Hepatocyte (in vitro differentiated cells): ENCODE results near the gene NT5DC1.

Source experiments
- EZH2 ChIP-seq: fragments of 200-600 bp; sonication (generic); IDR thresholded peaks from 2 replicates; pipeline ENCODE4 v1.6.1; 2016; ENCODE audit warnings: antibody characterized with exemption, mild to moderate bottlenecking, borderline replicate concordance
- TF ChIP-seq, protein P1 (sequence below): fragments of 200-600 bp; sonication (generic); IDR thresholded peaks from 2 replicates; pipeline ENCODE4 v1.5.1; 2016; ENCODE audit warnings: antibody characterized with exemption, mild to moderate bottlenecking; ENCODE audit not compliant: poor library complexity

DNA sequence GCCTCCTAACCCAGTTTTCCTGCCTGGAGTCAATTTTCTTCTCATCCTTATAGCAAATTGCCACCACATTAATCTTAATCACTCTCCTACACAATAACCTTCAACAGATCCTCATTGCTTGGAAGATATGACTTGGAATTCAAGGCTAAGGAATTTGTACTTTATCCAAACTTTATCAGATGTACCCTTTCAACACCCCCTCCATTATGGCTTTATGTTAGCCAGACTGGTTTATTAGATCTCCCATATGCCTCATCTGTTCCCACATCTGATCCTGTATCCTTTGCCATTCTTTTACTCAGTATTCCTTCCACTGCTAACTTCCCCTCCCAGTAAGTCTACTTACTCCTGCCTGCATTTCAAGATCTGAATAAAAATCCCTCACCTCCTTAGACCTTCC is 36.0 kb upstream of the NT5DC1 start:
- TF ChIP-seq, protein P1, sequence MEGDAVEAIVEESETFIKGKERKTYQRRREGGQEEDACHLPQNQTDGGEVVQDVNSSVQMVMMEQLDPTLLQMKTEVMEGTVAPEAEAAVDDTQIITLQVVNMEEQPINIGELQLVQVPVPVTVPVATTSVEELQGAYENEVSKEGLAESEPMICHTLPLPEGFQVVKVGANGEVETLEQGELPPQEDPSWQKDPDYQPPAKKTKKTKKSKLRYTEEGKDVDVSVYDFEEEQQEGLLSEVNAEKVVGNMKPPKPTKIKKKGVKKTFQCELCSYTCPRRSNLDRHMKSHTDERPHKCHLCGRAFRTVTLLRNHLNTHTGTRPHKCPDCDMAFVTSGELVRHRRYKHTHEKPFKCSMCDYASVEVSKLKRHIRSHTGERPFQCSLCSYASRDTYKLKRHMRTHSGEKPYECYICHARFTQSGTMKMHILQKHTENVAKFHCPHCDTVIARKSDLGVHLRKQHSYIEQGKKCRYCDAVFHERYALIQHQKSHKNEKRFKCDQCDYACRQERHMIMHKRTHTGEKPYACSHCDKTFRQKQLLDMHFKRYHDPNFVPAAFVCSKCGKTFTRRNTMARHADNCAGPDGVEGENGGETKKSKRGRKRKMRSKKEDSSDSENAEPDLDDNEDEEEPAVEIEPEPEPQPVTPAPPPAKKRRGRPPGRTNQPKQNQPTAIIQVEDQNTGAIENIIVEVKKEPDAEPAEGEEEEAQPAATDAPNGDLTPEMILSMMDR = no peak
- no peak for TF ChIP-seq EZH2
